PC-9 (cell line): ENCODE measurements around the gene ZBTB14.

Experiments used
- EZH2 ChIP-seq: fragments of 200-600 bp; sonication (generic); IDR thresholded peaks from 2 replicates; pipeline ENCODE4 v1.8.0; 2017; ENCODE audit warnings: antibody characterized with exemption, low read depth
- TF ChIP-seq, protein P1 (sequence below): fragments of 200-600 bp; sonication (generic); conservative IDR thresholded peaks from 2 replicates; pipeline ENCODE4 v1.6.1; 2017; ENCODE audit warnings: mixed run types, antibody characterized with exemption, mild to moderate bottlenecking, moderate library complexity

DNA sequence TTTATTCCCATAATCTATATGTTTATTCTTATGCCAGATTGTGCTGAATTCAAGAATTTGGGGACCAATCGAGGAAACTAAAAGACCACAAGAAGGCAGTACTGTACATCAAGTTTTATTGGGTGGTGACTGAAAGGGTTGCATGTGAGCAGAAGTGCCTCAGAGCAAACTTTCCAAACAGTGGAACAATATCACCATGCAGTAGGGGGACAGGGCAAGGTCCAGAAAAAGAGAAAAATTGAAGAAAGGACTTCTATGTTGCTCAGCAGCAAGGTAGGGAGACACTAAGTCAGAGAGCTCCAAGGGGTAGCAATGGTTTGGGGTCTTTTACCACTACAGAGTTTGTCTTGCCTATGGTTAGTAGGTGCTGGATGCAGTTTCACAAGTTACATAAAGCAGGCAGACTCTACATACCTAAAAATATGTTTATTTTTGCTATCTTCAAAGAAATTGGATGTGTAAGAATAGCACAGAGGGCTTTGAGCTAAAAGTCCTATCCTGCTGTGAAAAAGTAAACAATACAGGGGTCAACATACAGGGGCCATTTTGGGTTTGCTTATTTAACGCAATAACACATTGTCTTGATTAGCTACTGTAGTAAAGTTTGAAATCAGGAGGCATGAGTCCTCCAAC is 43.8 kb upstream of the ZBTB14 start:
- TF ChIP-seq, protein P1, sequence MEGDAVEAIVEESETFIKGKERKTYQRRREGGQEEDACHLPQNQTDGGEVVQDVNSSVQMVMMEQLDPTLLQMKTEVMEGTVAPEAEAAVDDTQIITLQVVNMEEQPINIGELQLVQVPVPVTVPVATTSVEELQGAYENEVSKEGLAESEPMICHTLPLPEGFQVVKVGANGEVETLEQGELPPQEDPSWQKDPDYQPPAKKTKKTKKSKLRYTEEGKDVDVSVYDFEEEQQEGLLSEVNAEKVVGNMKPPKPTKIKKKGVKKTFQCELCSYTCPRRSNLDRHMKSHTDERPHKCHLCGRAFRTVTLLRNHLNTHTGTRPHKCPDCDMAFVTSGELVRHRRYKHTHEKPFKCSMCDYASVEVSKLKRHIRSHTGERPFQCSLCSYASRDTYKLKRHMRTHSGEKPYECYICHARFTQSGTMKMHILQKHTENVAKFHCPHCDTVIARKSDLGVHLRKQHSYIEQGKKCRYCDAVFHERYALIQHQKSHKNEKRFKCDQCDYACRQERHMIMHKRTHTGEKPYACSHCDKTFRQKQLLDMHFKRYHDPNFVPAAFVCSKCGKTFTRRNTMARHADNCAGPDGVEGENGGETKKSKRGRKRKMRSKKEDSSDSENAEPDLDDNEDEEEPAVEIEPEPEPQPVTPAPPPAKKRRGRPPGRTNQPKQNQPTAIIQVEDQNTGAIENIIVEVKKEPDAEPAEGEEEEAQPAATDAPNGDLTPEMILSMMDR, result no peak
- TF ChIP-seq EZH2, result no peak
